IPS-18c (cell line): ENCODE measurements around the gene PLCB2.

Experiments
- H3K4me3 ChIP-seq: 2 replicates; pipeline ENCODE4 v1.7.0; 2013; ENCODE audit warnings: low read depth, mild to moderate bottlenecking, low read length, moderate library complexity; ENCODE audit not compliant: insufficient read depth
- H3K9me3 ChIP-seq: one replicate; pipeline ENCODE4 v1.6.1; 2013; ENCODE audit warnings: mild to moderate bottlenecking, low read length, moderate library complexity; ENCODE audit not compliant: control insufficient read depth, insufficient read depth

PLCB2 gene, protein sequence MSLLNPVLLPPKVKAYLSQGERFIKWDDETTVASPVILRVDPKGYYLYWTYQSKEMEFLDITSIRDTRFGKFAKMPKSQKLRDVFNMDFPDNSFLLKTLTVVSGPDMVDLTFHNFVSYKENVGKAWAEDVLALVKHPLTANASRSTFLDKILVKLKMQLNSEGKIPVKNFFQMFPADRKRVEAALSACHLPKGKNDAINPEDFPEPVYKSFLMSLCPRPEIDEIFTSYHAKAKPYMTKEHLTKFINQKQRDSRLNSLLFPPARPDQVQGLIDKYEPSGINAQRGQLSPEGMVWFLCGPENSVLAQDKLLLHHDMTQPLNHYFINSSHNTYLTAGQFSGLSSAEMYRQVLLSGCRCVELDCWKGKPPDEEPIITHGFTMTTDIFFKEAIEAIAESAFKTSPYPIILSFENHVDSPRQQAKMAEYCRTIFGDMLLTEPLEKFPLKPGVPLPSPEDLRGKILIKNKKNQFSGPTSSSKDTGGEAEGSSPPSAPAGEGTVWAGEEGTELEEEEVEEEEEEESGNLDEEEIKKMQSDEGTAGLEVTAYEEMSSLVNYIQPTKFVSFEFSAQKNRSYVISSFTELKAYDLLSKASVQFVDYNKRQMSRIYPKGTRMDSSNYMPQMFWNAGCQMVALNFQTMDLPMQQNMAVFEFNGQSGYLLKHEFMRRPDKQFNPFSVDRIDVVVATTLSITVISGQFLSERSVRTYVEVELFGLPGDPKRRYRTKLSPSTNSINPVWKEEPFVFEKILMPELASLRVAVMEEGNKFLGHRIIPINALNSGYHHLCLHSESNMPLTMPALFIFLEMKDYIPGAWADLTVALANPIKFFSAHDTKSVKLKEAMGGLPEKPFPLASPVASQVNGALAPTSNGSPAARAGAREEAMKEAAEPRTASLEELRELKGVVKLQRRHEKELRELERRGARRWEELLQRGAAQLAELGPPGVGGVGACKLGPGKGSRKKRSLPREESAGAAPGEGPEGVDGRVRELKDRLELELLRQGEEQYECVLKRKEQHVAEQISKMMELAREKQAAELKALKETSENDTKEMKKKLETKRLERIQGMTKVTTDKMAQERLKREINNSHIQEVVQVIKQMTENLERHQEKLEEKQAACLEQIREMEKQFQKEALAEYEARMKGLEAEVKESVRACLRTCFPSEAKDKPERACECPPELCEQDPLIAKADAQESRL

GRCh38 chr15:40307421-40308211, at the start of gene PLCB2:
Gene PLCB2, minus strand, starts transcription at chr15:40307935. Its CDS starts 263 bp downstream, at chr15:40307672.
- peak within 1 kb of the TSS; percentile 3 for H3K4me3 ChIP-seq
- H3K9me3 ChIP-seq: no peaks in the 10 kb centered on the region

GRCh38 chr15:40357246-40357645, 49.5 kb upstream of the PLCB2 start:
- Histone ChIP-seq H3K9me3 (no peaks in the 10 kb centered on the region), H3K4me3 (peak overlapping the region; percentile 51; the same call in 1 of the 2 replicates)

DNA sequence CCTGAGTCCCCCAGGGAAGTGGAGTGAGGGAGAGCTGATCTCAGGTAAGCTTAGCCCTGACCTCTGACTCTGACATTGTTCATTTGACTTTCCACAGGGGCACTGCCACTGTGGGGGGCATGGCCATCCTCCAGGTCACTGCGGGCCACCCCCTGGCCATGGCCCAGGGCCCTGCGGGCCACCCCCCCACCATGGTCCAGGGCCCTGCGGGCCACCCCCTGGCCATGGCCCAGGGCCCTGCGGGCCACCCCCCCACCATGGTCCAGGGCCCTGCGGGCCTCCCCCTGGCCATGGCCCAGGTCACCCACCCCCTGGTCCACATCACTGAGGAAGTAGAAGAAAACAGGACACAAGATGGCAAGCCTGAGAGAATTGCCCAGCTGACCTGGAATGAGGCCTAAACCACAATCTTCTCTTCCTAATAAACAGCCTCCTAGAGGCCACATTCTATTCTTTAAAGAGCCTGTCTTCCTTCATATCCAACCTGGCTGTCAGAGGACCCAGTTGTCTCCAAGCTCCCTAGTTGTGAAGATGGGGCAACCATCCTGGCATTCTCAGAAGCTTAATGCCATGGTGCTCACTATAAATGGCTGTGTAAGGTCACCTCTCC, 48.3 kb upstream of the PLCB2 start:
- H3K4me3 ChIP-seq: no peak overlapping the region
- no peaks in the 10 kb centered on the region for H3K9me3 ChIP-seq

- Histone ChIP-seq H3K9me3 (no peaks in the 10 kb centered on the region), H3K4me3 (no peak overlapping the region)
Measured at GRCh38 chr15:40354408-40355171, 46.9 kb upstream of the PLCB2 start.

DNA sequence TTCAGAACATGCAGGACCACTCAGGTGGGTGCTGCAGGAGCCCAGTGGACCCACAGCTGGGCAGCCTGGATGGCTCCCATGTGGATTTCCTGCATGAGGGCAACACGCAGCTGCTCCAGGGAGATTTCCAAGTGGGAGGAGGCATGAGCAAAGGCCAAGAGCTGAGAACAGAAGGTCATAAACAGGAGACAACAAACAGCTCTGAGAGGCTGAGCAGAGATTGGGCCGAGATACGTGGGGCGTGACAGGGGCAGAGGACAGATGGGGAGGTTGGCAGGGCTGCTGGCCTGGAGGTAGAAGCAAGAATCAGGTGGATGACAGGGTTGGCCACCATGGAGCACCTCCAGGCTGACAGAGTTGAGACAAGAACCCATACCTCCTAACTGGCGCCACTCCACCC, 46.0 kb upstream of the PLCB2 start:
- Histone ChIP-seq H3K4me3 (no peak overlapping the region), H3K9me3 (no peaks in the 10 kb centered on the region)

- H3K9me3 ChIP-seq: no peaks in the 10 kb centered on the region
- no peak overlapping the region for H3K4me3 ChIP-seq
Measured at GRCh38 chr15:40352281-40352901, 44.7 kb upstream of the PLCB2 start.

GRCh38 chr15:40349163-40349562, 41.4 kb upstream of the PLCB2 start:
- H3K9me3 ChIP-seq: no peaks in the 10 kb centered on the region
- no peak overlapping the region for H3K4me3 ChIP-seq

DNA sequence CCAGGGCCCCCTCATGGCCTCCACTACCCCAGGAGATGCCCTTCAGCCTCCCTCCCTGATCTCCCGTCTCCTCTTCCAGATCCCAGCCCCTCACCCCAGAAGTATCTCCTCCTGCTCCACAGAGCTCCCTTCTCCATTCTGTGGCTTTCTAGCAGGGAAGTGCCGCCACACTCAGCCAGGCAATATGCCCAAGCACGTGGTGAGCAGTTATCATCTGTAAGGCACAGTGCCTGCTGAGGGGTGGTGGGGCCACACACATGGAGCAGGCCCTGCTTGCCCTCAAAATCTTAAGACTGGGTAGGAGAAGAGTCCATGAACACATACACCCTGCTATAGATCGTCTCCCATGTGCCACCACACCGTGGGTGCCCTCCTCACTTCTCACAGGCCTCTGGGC, 40.7 kb upstream of the PLCB2 start:
- Histone ChIP-seq H3K9me3 (no peaks in the 10 kb centered on the region), H3K4me3 (no peak overlapping the region)

DNA sequence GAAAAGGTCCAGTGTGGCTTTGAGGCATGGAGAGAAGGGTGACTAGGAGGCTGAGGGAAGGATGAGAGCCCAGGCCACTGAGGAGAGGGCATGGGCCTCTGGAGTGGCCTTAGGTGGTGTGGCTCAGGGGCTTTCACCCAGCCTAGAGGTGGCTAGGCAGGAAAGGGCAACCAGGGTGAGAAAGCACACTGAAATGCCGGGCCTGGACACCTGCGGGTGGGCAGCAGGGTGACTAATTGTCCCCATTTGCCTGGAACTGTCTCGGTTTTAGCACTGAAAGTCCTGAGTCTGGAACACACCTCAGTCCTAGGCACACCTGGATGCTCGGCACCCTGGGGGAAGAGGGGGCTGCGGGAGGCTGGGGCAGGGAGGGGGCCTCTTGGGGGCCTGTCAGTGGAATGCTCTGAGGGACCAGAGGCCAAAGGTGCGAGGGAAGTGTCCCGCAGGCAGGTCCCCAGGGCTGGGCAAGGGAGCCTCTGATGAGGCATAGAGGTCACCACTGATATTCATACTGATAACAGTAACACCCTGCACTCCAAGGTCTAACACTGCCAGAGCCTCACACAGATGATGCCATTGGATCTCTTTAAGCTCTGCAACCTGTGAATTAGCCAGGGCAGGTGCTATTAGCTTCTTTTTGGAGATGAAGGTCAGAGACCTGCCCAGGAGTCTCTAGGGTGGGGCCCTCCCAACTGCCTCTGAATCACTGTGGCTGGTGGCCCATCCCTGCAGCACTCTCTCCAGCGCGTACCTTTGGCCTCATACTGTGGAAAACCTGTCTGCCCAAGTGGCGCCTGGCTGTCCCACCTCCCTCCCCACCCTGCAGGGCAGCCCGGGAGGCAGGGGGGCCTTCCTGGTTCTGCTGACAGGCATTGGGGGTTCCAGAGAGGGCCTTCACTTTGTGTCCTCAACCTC, 40.1 kb upstream of the PLCB2 start:
- Histone ChIP-seq H3K4me3 (no peak overlapping the region), H3K9me3 (no peaks in the 10 kb centered on the region)

DNA sequence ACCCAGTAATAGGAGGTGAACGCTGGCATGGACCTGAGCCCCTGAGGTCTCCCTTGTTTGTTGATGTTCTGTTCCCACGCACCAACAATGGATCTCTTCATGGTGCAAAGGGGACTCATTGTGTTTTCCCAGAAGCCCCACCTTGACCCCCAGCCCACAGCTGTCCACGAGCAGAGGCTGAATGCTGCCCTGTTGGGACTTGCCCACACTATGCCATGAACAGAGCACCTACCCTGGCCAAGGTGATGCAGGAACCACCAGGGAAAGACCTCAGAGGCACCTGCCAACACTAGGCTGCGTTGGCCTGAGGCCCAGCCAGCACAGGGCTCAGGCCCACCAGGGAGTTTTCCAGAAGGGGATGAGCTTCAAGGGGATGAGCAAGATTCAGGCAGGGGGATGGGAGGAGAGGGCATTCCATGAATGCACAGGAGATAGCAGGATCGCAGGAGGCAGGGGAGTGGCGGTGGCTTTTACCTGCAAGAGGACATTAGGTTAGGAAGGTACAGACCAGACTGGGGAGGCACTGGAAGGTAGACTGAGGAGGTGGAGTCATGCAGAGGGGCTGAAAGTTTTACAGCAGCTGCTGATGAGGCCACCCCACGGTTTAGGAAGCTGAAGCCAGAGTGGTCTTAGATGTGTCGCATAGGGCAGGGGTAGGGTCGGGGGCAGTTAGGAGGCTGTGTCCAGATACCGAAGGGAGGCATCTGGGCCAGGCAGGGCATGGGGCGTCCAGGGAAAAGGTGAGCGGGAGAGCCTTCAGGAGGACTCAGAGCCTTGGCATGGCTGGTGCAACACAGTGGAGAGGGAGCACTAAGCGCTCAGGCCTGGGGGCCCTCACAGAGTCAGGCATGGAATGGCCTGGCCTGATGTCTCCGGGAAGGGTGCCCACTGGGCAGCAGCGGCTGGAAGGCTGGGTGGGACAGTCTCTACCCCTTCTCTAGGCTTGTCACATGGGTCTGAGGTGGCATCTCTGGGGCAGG, 39.1 kb upstream of the PLCB2 start:
- Histone ChIP-seq H3K9me3 (no peaks in the 10 kb centered on the region), H3K4me3 (no peak overlapping the region)

GRCh38 chr15:40345867-40346578, 38.3 kb upstream of the PLCB2 start:
- Histone ChIP-seq H3K9me3 (no peaks in the 10 kb centered on the region), H3K4me3 (no peak overlapping the region)

DNA sequence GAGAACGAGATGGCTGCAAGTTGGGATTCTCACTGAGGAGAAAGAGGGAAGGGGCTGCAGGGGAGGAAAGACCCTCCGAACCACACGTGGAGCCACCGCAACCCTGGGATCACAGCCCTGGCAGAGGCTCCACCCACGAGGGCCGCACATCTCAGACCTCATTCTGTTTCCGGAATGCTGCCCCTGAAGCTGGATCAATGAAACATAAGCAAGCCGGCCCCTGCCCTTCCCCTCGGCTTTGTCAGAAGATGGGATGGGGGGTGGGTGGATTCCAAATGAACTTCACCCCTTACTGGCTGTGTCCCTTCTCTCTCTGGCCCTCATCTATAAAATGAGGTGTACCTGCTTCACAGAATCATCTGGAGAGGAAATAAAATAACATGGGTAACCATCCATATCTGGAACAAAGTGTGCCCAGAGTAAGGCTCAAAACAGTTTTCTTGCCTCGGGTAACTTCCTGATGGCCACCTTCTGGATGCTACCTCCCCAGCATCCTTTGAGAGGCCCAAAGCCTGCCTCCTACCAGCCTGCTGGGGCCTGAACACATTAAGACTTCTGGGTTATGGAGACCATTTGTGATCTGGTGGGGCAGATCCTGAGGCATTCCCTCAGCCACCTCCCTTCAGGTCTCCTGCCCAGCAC, 37.6 kb upstream of the PLCB2 start:
- no peak overlapping the region for H3K4me3 ChIP-seq
- no peaks in the 10 kb centered on the region for H3K9me3 ChIP-seq

DNA sequence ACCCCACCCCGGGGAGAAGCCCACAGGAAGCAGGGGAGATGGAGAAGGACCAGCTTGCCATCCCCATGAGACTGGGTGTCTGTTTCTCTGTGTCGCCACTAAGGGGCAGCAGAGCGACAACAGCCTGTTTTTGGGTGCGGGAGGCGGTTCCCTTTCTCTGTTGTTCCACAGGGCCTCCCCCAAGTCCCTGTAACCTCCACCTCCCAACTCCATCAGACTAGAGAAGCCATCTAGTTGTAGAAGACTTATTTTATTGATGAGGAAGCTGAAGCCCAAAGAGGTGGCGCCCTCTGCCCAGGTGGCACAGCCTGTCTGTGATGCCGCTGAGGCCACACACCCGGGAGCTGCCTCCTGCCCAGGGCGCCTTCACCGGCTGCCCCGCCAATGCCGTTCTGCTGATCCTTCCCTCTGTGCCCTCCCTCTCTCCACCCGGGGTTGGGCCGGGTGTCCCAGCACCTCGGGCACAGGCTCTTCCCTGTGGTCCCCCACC, 36.9 kb upstream of the PLCB2 start:
- H3K4me3 ChIP-seq: no peak overlapping the region
- H3K9me3 ChIP-seq: no peaks in the 10 kb centered on the region
